H1 (cell line): ENCODE results near the gene DHX29. TPM values are rescaled to one million over a fixed set of nuclear protein-coding genes. Genes with fewer than 3 reads are reported as not detected.
"Not testable (repeated sequence)": the region's sequence is repeated elsewhere in the genome, so short reads cannot be mapped to it uniquely, and the experiment has no call there.

Experiments
- CTCF ChIA-PET: fragments of 300-600 bp; sonication (Branson Sonifier 250); formaldehyde crosslinking; loops from one replicate; lab custom pipeline; 2021; ENCODE audit not compliant: partially characterized antibody; lab: Charles Lee
- POLR2A ChIA-PET: fragments of 300-600 bp; sonication (Branson Sonifier 250); formaldehyde crosslinking; loops from one replicate; lab custom pipeline; 2021; ENCODE audit warnings: inconsistent platforms; ENCODE audit not compliant: partially characterized antibody; lab: Charles Lee
- DNase-seq, 2 experiments: peaks; one replicate each; pipeline versions ENCODE4 v3.0.0 to v3.0.0-alpha.2; 2010 to 2022; ENCODE audit warnings: low spot score in 2 of 2, low read depth in 1 of 2, mixed read lengths in 1 of 2
- FAIRE-seq: peaks from 2 replicates; lab custom pipeline; 2011; peaks lifted over from hg19 to GRCh38; lab: Jason Lieb, UNC
- H2AFZ ChIP-seq: 2 replicates; pipeline ENCODE4 v1.8.1; 2012; ENCODE audit warnings: low read length, inconsistent platforms
- H2AK5ac ChIP-seq: 2 replicates; pipeline ENCODE4 v1.6.1; 2013; ENCODE audit warnings: low read depth, low read length
- H2BK120ac ChIP-seq: replicated peaks from 2 replicates; pipeline ENCODE3; 2013; ENCODE audit warnings: low read depth, low read length, inconsistent platforms
- H2BK12ac ChIP-seq: 2 replicates; pipeline ENCODE4 v1.6.1; 2013; ENCODE audit warnings: low read depth, low read length
- H2BK15ac ChIP-seq: 2 replicates; pipeline ENCODE4 v1.6.1; 2013; ENCODE audit warnings: low read length
- H2BK20ac ChIP-seq: 2 replicates; pipeline ENCODE4 v1.6.1; 2013; ENCODE audit warnings: low read length
- H2BK5ac ChIP-seq: 2 replicates; pipeline ENCODE4 v1.6.1; 2013; ENCODE audit warnings: low read depth, low read length
- H3K14ac ChIP-seq: 2 replicates; pipeline ENCODE4 v1.6.1; 2013; ENCODE audit warnings: inconsistent platforms; ENCODE audit not compliant: insufficient read length
- H3K18ac ChIP-seq: 2 replicates; pipeline ENCODE4 v1.6.1; 2013; ENCODE audit warnings: low read length; ENCODE audit errors: extremely low read depth
- H3K23ac ChIP-seq: 2 replicates; pipeline ENCODE4 v1.6.1; 2013; ENCODE audit warnings: inconsistent platforms; ENCODE audit not compliant: insufficient read length
- H3K23me2 ChIP-seq: 2 replicates; pipeline ENCODE4 v1.6.1; 2013; ENCODE audit warnings: low read depth, low read length
- H3K27ac ChIP-seq: 2 replicates; pipeline ENCODE4 v1.6.1; 2011; ENCODE audit warnings: low read depth, low read length, inconsistent platforms
- H3K27me3 ChIP-seq, 4 experiments: replicated peaks in 1 of 4; 1 replicate in 1 of 4; 2 replicates in 3 of 4; pipeline versions ENCODE4 v1.6.1 to v1.8.1; 2011 to 2013; ENCODE audit warnings: low read length in 3 of 4, mild to moderate bottlenecking in 3 of 4, inconsistent platforms in 2 of 4, mixed read lengths in 2 of 4, moderate library complexity in 1 of 4; ENCODE audit not compliant: control insufficient read depth in 3 of 4, insufficient read depth in 3 of 4; ENCODE audit errors: extremely low read depth in 1 of 4
- H3K36me3 ChIP-seq, 4 experiments: 2 replicates each; pipeline versions ENCODE4 v1.6.1 to v1.8.1; 2011 to 2013; ENCODE audit warnings: mild to moderate bottlenecking in 4 of 4, low read length in 3 of 4, moderate library complexity in 2 of 4, control low read depth in 1 of 4, inconsistent platforms in 1 of 4; ENCODE audit not compliant: insufficient read depth in 4 of 4, control insufficient read depth in 2 of 4
- H3K4ac ChIP-seq: replicated peaks from 2 replicates; pipeline ENCODE3; 2013; ENCODE audit warnings: low read length, low read depth, mixed read lengths, inconsistent platforms; ENCODE audit not compliant: insufficient read length
- H3K4me1 ChIP-seq, 4 experiments: replicated peaks in 1 of 4; 1 replicate in 1 of 4; 2 replicates in 3 of 4; pipeline versions ENCODE4 v1.6.1 to v1.8.1; 2011 to 2013; ENCODE audit warnings: low read length in 3 of 4, inconsistent platforms in 2 of 4, mixed read lengths in 1 of 4; ENCODE audit not compliant: insufficient read depth in 4 of 4, control insufficient read depth in 3 of 4
- H3K4me2 ChIP-seq, 2 experiments: 2 replicates each; pipeline versions ENCODE4 v1.6.1 to v1.8.1; 2011 to 2013; ENCODE audit warnings: low read depth in 2 of 2, low read length in 2 of 2, control low read depth in 1 of 2, inconsistent platforms in 1 of 2, mild to moderate bottlenecking in 1 of 2; ENCODE audit not compliant: insufficient read depth in 1 of 2
- H3K4me3 ChIP-seq, 4 experiments: fragments of 200-600, 300-600 bp in 1 of 4; sonication (generic), shearing (Covaris generic), sonication (Bioruptor Twin) in 1 of 4; 2 replicates each; pipeline versions ENCODE4 v1.5.1 to v1.8.1; 2011 to 2016; ENCODE audit warnings: low read length in 4 of 4, low read depth in 3 of 4, control low read depth in 2 of 4, inconsistent platforms in 2 of 4, mild to moderate bottlenecking in 2 of 4, mixed read lengths in 1 of 4, moderate library complexity in 1 of 4; ENCODE audit not compliant: insufficient read depth in 2 of 4; ENCODE audit errors: extremely low read depth in 1 of 4
- H3K56ac ChIP-seq: replicated peaks from 2 replicates; pipeline ENCODE3; 2013; ENCODE audit warnings: low read depth, mild to moderate bottlenecking, mixed read lengths, low read length, inconsistent platforms; ENCODE audit not compliant: insufficient read length
- H3K79me1 ChIP-seq: 2 replicates; pipeline ENCODE4 v1.6.1; 2013; ENCODE audit warnings: low read depth, low read length, control low read depth
- H3K79me2 ChIP-seq, 2 experiments: 2 replicates each; pipeline versions ENCODE4 v1.6.1 to v1.8.1; 2012 to 2013; ENCODE audit warnings: low read length in 2 of 2, mild to moderate bottlenecking in 2 of 2, inconsistent platforms in 1 of 2; ENCODE audit not compliant: insufficient read depth in 2 of 2, control insufficient read depth in 1 of 2
- H3K9ac ChIP-seq, 4 experiments: replicated peaks in 1 of 4; 1 replicate in 1 of 4; 2 replicates in 3 of 4; pipeline versions ENCODE4 v1.6.1 to v1.8.1; 2011 to 2013; ENCODE audit warnings: low read depth in 3 of 4, low read length in 3 of 4, control low read depth in 2 of 4, mild to moderate bottlenecking in 2 of 4, moderate library complexity in 2 of 4, inconsistent platforms in 1 of 4; ENCODE audit errors: extremely low read depth in 1 of 4
- H3K9me3 ChIP-seq, 2 experiments: 2 replicates each; pipeline versions ENCODE4 v1.6.1 to v1.8.1; 2012 to 2013; ENCODE audit warnings: mild to moderate bottlenecking in 2 of 2, moderate library complexity in 2 of 2, control low read depth in 1 of 2, inconsistent platforms in 1 of 2, low read depth in 1 of 2, low read length in 1 of 2, mixed read lengths in 1 of 2; ENCODE audit not compliant: insufficient read depth in 2 of 2
- H4K20me1 ChIP-seq, 2 experiments: replicated peaks in 1 of 2; 2 replicates each; pipeline versions ENCODE3 to v1.8.1; 2011 to 2013; ENCODE audit warnings: inconsistent platforms in 2 of 2, low read length in 2 of 2, mild to moderate bottlenecking in 1 of 2; ENCODE audit not compliant: insufficient read depth in 2 of 2, control insufficient read depth in 1 of 2
- H4K5ac ChIP-seq: 2 replicates; pipeline ENCODE4 v1.6.1; 2013; ENCODE audit warnings: low read length, low read depth, mixed read lengths, inconsistent platforms; ENCODE audit not compliant: insufficient read length
- H4K8ac ChIP-seq: 2 replicates; pipeline ENCODE4 v1.8.0; 2013; ENCODE audit warnings: mild to moderate bottlenecking, moderate library complexity, low read length, inconsistent platforms; ENCODE audit not compliant: insufficient read depth; ENCODE audit errors: extremely low read depth
- H4K91ac ChIP-seq: replicated peaks from 2 replicates; pipeline ENCODE3; 2013; ENCODE audit warnings: low read length, mixed read lengths, inconsistent platforms; ENCODE audit not compliant: insufficient read length
- WGBS, 2 experiments: shearing (Covaris generic) in 1 of 2; methylation state at CpG; one replicate each; pipeline versions ENCODE4 v1.1.6 to v1.1.7; 2013 to 2015; ENCODE audit warnings: low lambda C conversion rate in 2 of 2, mixed read lengths in 2 of 2, inconsistent platforms in 1 of 2, low coverage in 1 of 2, missing lambda C conversion rate in 1 of 2; ENCODE audit not compliant: insufficient replicate concordance in 2 of 2, insufficient coverage in 1 of 2, insufficient read length in 1 of 2; ENCODE audit errors: extremely low coverage in 1 of 2, missing lambda C conversion rate in 1 of 2; 5-methylcytosine and 5-hydroxymethylcytosine counted together
- polyA plus RNA-seq, 7 experiments: library from polyadenylated mRNA; depleted of rRNA in 3 of 7; stranded (reverse) in 5 of 7; unstranded in 2 of 7; fragments of >200 nt in 5 of 7; fragments of 200-250 nt in 2 of 7; gene quantifications; 1 replicate in 5 of 7; 2 replicates in 1 of 7; 4 replicates in 1 of 7; pipeline versions ENCODE4 v1.2.1 to v1.2.3, GENCODE V29; 2011 to 2013; ENCODE audit warnings: missing spikeins in 2 of 7, mixed read lengths in 2 of 7
- total RNA-seq: library from RNA; stranded (reverse); fragmentation: NEBNext Ultra II Directional; extraction: Animal tissue kit (Norgen Biotek cat#: 25700); gene quantifications from 2 replicates; pipeline ENCODE4 v1.2.1, GENCODE V29; 2021

The DHX29 gene
- total and polyA plus RNA-seq, 2 of the 8 experiments (the other 6 are each of a cell fraction or from before 2014, with no cell fraction given): 3.4 to 32.1 TPM

GRCh38 chr5:55318237-55318636, 10.7 kb upstream of the DHX29 start:
- H3K9ac ChIP-seq, H4K20me1 ChIP-seq, H2BK12ac ChIP-seq, H3K27ac ChIP-seq, H3K27me3 ChIP-seq, H2AK5ac ChIP-seq, H3K9me3 ChIP-seq, H3K18ac ChIP-seq, FAIRE-seq, H3K4me3 ChIP-seq, H4K91ac ChIP-seq, H3K36me3 ChIP-seq, DNase-seq, H2BK120ac ChIP-seq, H3K4me2 ChIP-seq, H3K79me1 ChIP-seq, H2BK15ac ChIP-seq, H3K14ac ChIP-seq, H3K56ac ChIP-seq, H2AFZ ChIP-seq, H3K4me1 ChIP-seq, H3K4ac ChIP-seq, H2BK20ac ChIP-seq, H3K23ac ChIP-seq, H2BK5ac ChIP-seq, H4K5ac ChIP-seq, H4K8ac ChIP-seq, H3K23me2 ChIP-seq: not testable (repeated sequence)
- 98% methylated on average over 4 of the region's 4 CpGs; no CpG with 5 or more reads in 1 of the 2 experiments for WGBS, 2 experiments
- H3K79me2 ChIP-seq: peaks cover 9 to 95% of the 10 kb centered on the region in 2 experiments
- CTCF ChIA-PET: interaction anchor here (1.5 kb wide), 1 partner anchor 25 kb away, joined by 3 read pairs; no protein-coding TSS in a partner anchor
- POLR2A ChIA-PET: interaction anchor here (1.3 kb wide), 1 partner anchor 23 kb away, joined by 3 read pairs; no protein-coding TSS in a partner anchor
